GM23338 (cell line): ENCODE results near the gene ARL9.
"Not testable (repeated sequence)": the region's sequence is repeated elsewhere in the genome, so short reads cannot be mapped to it uniquely, and the experiment has no call there.

Source experiments
- CREB1 ChIP-seq: fragments of 250-450 bp; sonication (Bioruptor Pico); IDR thresholded peaks from 2 replicates; pipeline ENCODE4 v1.5.0; 2020; ENCODE audit warnings: low read depth, mild to moderate bottlenecking, moderate library complexity
- CTCF ChIP-seq, 2 experiments: fragments of 200-600 bp in 1 of 2; sonication (generic) in 1 of 2; conservative IDR thresholded peaks; 2 replicates each; pipeline versions ENCODE4 v1.5.1 to v1.6.1; 2016 to 2017; ENCODE audit warnings: antibody characterized with exemption in 2 of 2, low read depth in 2 of 2, mild to moderate bottlenecking in 2 of 2, moderate library complexity in 1 of 2
- EZH2 ChIP-seq: fragments of 200-600 bp; sonication (generic); IDR thresholded peaks from one replicate; pipeline ENCODE4 v1.8.0; 2017; ENCODE audit warnings: antibody characterized with exemption, mild to moderate bottlenecking, low read depth; ENCODE audit not compliant: unreplicated experiment
- EZH2phosphoT487 ChIP-seq: fragments of 200-600 bp; sonication (generic); IDR thresholded peaks from one replicate; pipeline ENCODE4 v1.8.1; 2018; ENCODE audit warnings: antibody characterized with exemption; ENCODE audit not compliant: unreplicated experiment
- POLR2AphosphoS5 ChIP-seq: IDR thresholded peaks from 2 replicates; pipeline ENCODE4 v1.6.1; 2016; ENCODE audit warnings: antibody characterized with exemption, low read depth
- ZNF114 ChIP-seq: fragments of 250-450 bp; sonication (Bioruptor Pico); IDR thresholded peaks from 2 replicates; pipeline ENCODE4 v1.5.0; 2020; ENCODE audit warnings: mild to moderate bottlenecking, moderate library complexity
- ZNF331 ChIP-seq: fragments of 250-450 bp; sonication (Bioruptor Pico); IDR thresholded peaks from 2 replicates; pipeline ENCODE4 v1.5.0; 2020; ENCODE audit warnings: low read depth, mild to moderate bottlenecking, moderate library complexity

GRCh38 chr4:56466296-56466761, 39.3 kb upstream of the ARL9 start:
- TF ChIP-seq ZNF114 (CRISPR knock-in tag); POLR2AphosphoS5; EZH2; CTCF (conservative IDR thresholded peaks at IDR 0.05; ENCODE audit: low read depth in 2 of 2); EZH2phosphoT487; CREB1 (CRISPR knock-in tag); ZNF331 (CRISPR knock-in tag): not testable (repeated sequence)
